Neural cell (in vitro differentiated cells): ENCODE data around the gene PKM. TPM values are rescaled to one million over a fixed set of nuclear protein-coding genes. Genes with fewer than 3 reads are reported as not detected.

Experiments
- H2AFZ ChIP-seq: fragments of 200-600, 300-800 bp; sonication (generic), shearing (Covaris generic); 2 replicates; pipeline ENCODE4 v1.6.0; 2014; ENCODE audit warnings: low read depth, mild to moderate bottlenecking, antibody characterized with exemption, low read length, moderate library complexity
- H3F3A ChIP-seq: fragments of 200-600 bp; shearing (Covaris generic); 2 replicates; pipeline ENCODE4 v1.6.1; 2016; ENCODE audit warnings: mild to moderate bottlenecking, moderate library complexity, mixed read lengths, antibody characterized with exemption, low read length; ENCODE audit not compliant: insufficient read depth, poor library complexity, severe bottlenecking
- H3K27ac ChIP-seq: fragments of 200-600, 300-800 bp; sonication (generic), shearing (Covaris generic); 2 replicates; pipeline ENCODE4 v1.5.1; 2014; ENCODE audit warnings: mild to moderate bottlenecking, low read length, moderate library complexity
- H3K27me3 ChIP-seq: fragments of 300-800, 200-600 bp; sonication (generic), shearing (Covaris generic); 2 replicates; pipeline ENCODE4 v1.6.0; 2014; ENCODE audit warnings: mild to moderate bottlenecking, low read depth, low read length, moderate library complexity; ENCODE audit not compliant: insufficient read depth
- H3K36me3 ChIP-seq: fragments of 300-800, 200-600 bp; sonication (generic), shearing (Covaris generic); 2 replicates; pipeline ENCODE4 v1.5.1; 2014; ENCODE audit warnings: mild to moderate bottlenecking, antibody characterized with exemption, low read length, moderate library complexity; ENCODE audit not compliant: insufficient read depth
- H3K4me2 ChIP-seq: fragments of 300-800, 200-600 bp; sonication (generic), shearing (Covaris generic); 2 replicates; pipeline ENCODE4 v1.6.0; 2014; ENCODE audit warnings: mild to moderate bottlenecking, low read length
- H3K4me3 ChIP-seq: fragments of 300-800, 200-600 bp; sonication (generic), shearing (Covaris generic); 2 replicates; pipeline ENCODE4 v1.5.1; 2014; ENCODE audit warnings: mild to moderate bottlenecking, low read length, moderate library complexity
- H3K79me2 ChIP-seq: fragments of 200-600 bp; shearing (Covaris generic); replicated peaks from 2 replicates; pipeline ENCODE4 v1.6.0; 2014; ENCODE audit warnings: mild to moderate bottlenecking, low read length, moderate library complexity; ENCODE audit not compliant: insufficient read depth
- H3K9ac ChIP-seq: fragments of 300-800, 200-600 bp; sonication (generic), shearing (Covaris generic); 2 replicates; pipeline ENCODE4 v1.6.1; 2016; ENCODE audit warnings: mild to moderate bottlenecking, low read length, mixed read lengths
- H3K9me2 ChIP-seq: fragments of 200-600 bp; shearing (Covaris generic); 2 replicates; pipeline ENCODE4 v1.6.1; 2016; ENCODE audit warnings: mild to moderate bottlenecking, low read length, mixed read lengths; ENCODE audit not compliant: insufficient read depth
- H3K9me3 ChIP-seq: fragments of 200-600, 300-800 bp; sonication (generic), shearing (Covaris generic); 2 replicates; pipeline ENCODE4 v1.6.1; 2016; ENCODE audit warnings: mild to moderate bottlenecking, mixed run types, low read length, moderate library complexity, mixed read lengths
- H4K20me1 ChIP-seq: fragments of 200-600 bp; shearing (Covaris generic); 2 replicates; pipeline ENCODE4 v1.6.1; 2016; ENCODE audit warnings: mild to moderate bottlenecking, mixed run types; ENCODE audit not compliant: insufficient read depth
- EP300 ChIP-seq: fragments of 450-650 bp; conservative IDR thresholded peaks from 2 replicates; pipeline ENCODE4 v1.6.1; 2014; ENCODE audit warnings: antibody characterized with exemption, mild to moderate bottlenecking, moderate library complexity; ENCODE audit not compliant: poor library complexity, severe bottlenecking
- EZH2 ChIP-seq: fragments of 200-600, 300-800 bp; shearing (Covaris generic), sonication (generic); IDR thresholded peaks from 2 replicates; pipeline ENCODE4 v1.6.1; 2014; ENCODE audit warnings: antibody characterized with exemption, low read length, borderline replicate concordance, mild to moderate bottlenecking; ENCODE audit not compliant: insufficient read depth, poor library complexity, severe bottlenecking
- MXI1 ChIP-seq: fragments of 450-650 bp; conservative IDR thresholded peaks from 2 replicates; pipeline ENCODE4 v1.6.1; 2014; ENCODE audit warnings: antibody characterized with exemption, mild to moderate bottlenecking; ENCODE audit not compliant: poor library complexity, severe bottlenecking
- POLR2AphosphoS5 ChIP-seq: IDR thresholded peaks from 2 replicates; pipeline ENCODE4 v1.6.1; 2012
- RAD21 ChIP-seq: fragments of 450-650 bp; conservative IDR thresholded peaks from 2 replicates; pipeline ENCODE4 v1.6.1; 2014; ENCODE audit warnings: antibody characterized with exemption, mild to moderate bottlenecking, moderate library complexity
- SMC3 ChIP-seq: fragments of 450-650 bp; conservative IDR thresholded peaks from 2 replicates; pipeline ENCODE4 v1.6.1; 2014; ENCODE audit warnings: antibody characterized with exemption, mild to moderate bottlenecking, moderate library complexity; ENCODE audit not compliant: poor library complexity
- TAF1 ChIP-seq: IDR thresholded peaks from 2 replicates; pipeline ENCODE4 v1.6.1; 2012; ENCODE audit warnings: low read depth
- polyA plus RNA-seq: library from polyadenylated mRNA; depleted of rRNA; stranded (reverse); fragments of >200 nt; gene quantifications from 2 replicates; pipeline ENCODE4 v1.2.3, GENCODE V29; 2014
- TF ChIP-seq, protein P1 (sequence below): IDR thresholded peaks from 2 replicates; pipeline ENCODE4 v1.6.1; 2012; ENCODE audit warnings: borderline replicate concordance
- TF ChIP-seq, protein P2 (sequence below): fragments of 450-650 bp; IDR thresholded peaks from 2 replicates; pipeline ENCODE4 v1.5.1; 2014; ENCODE audit warnings: antibody characterized with exemption, mild to moderate bottlenecking, moderate library complexity; ENCODE audit not compliant: poor library complexity, severe bottlenecking

PKM gene
- polyA plus RNA-seq, 1 donor from 2014 or later = 361 TPM

DNA sequence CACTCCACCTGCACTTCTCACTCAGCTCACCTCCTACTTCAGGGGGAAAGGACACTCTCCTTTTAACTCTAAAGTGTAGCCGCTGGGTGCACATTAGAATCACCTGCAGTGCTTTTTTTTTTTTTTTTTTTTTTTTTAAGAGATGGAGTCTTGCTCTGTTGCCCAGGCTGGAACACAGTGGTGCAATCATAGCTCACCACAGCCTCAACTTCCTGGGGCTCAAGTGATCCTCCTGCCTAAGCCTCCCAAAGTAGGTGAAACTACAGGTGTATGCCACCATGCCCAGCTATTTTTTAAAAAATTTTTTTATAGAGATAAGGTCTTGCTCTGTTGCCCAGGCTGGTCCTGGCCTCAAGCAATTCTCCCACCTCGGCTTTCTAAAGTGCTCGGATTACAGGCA is 54.2 kb downstream of the PKM start:
- Histone ChIP-seq H3K79me2 (no peaks in the 10 kb centered on the region), H2AFZ (no peak overlapping the region), H4K20me1 (no peaks in the 10 kb centered on the region), H3K27ac (no peak overlapping the region), H3K9me3 (no peaks in the 10 kb centered on the region), H3K36me3 (no peaks in the 10 kb centered on the region), H3F3A (no peaks in the 10 kb centered on the region), H3K4me3 (no peak overlapping the region), H3K27me3 (no peaks in the 10 kb centered on the region), H3K9ac (no peak overlapping the region), H3K9me2 (no peaks in the 10 kb centered on the region), H3K4me2 (no peak overlapping the region)
- TF ChIP-seq EP300 = no peak
- TF ChIP-seq, protein P1, sequence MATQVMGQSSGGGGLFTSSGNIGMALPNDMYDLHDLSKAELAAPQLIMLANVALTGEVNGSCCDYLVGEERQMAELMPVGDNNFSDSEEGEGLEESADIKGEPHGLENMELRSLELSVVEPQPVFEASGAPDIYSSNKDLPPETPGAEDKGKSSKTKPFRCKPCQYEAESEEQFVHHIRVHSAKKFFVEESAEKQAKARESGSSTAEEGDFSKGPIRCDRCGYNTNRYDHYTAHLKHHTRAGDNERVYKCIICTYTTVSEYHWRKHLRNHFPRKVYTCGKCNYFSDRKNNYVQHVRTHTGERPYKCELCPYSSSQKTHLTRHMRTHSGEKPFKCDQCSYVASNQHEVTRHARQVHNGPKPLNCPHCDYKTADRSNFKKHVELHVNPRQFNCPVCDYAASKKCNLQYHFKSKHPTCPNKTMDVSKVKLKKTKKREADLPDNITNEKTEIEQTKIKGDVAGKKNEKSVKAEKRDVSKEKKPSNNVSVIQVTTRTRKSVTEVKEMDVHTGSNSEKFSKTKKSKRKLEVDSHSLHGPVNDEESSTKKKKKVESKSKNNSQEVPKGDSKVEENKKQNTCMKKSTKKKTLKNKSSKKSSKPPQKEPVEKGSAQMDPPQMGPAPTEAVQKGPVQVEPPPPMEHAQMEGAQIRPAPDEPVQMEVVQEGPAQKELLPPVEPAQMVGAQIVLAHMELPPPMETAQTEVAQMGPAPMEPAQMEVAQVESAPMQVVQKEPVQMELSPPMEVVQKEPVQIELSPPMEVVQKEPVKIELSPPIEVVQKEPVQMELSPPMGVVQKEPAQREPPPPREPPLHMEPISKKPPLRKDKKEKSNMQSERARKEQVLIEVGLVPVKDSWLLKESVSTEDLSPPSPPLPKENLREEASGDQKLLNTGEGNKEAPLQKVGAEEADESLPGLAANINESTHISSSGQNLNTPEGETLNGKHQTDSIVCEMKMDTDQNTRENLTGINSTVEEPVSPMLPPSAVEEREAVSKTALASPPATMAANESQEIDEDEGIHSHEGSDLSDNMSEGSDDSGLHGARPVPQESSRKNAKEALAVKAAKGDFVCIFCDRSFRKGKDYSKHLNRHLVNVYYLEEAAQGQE = no peak
- no peak for TF ChIP-seq MXI1
- TF ChIP-seq EZH2 = no peak
- TF ChIP-seq TAF1 = no peak
- no peak for TF ChIP-seq POLR2AphosphoS5
- TF ChIP-seq SMC3 = no peak
- TF ChIP-seq RAD21 = no peak
- TF ChIP-seq, protein P2, sequence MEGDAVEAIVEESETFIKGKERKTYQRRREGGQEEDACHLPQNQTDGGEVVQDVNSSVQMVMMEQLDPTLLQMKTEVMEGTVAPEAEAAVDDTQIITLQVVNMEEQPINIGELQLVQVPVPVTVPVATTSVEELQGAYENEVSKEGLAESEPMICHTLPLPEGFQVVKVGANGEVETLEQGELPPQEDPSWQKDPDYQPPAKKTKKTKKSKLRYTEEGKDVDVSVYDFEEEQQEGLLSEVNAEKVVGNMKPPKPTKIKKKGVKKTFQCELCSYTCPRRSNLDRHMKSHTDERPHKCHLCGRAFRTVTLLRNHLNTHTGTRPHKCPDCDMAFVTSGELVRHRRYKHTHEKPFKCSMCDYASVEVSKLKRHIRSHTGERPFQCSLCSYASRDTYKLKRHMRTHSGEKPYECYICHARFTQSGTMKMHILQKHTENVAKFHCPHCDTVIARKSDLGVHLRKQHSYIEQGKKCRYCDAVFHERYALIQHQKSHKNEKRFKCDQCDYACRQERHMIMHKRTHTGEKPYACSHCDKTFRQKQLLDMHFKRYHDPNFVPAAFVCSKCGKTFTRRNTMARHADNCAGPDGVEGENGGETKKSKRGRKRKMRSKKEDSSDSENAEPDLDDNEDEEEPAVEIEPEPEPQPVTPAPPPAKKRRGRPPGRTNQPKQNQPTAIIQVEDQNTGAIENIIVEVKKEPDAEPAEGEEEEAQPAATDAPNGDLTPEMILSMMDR = no peak

DNA sequence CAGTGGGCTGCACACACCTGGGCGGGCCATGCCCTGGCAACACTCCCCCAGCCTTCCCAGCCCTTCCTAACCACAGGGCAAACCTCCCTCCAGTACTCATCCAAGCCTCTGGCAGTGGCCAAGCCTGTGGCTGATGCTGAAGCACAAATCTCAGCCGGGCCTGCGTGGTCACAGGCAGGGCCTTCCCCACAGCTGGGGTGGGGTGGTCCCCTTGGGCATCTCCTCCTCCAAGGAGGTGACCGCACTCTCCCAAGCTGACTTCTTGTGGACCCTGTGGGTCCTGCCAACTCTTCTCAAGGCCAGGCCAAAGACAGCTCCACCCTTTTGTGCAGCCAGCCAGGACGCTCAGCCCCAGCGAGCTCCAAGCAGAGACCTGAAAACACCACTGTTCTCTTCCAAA is 54.8 kb downstream of the PKM start:
- Histone ChIP-seq H3K79me2 (no peaks in the 10 kb centered on the region), H3K27ac (no peak overlapping the region), H3K27me3 (no peaks in the 10 kb centered on the region), H4K20me1 (no peaks in the 10 kb centered on the region), H2AFZ (no peak overlapping the region), H3K4me3 (no peak overlapping the region), H3K4me2 (no peak overlapping the region), H3K9ac (no peak overlapping the region), H3K9me2 (no peaks in the 10 kb centered on the region), H3K9me3 (no peaks in the 10 kb centered on the region), H3F3A (no peaks in the 10 kb centered on the region), H3K36me3 (no peaks in the 10 kb centered on the region)
- no peak for TF ChIP-seq SMC3
- no peak for TF ChIP-seq RAD21
- no peak for TF ChIP-seq EZH2
- TF ChIP-seq TAF1 = no peak
- TF ChIP-seq, protein P1 = no peak
- TF ChIP-seq, protein P2 = no peak
- TF ChIP-seq POLR2AphosphoS5 = no peak
